Germinal center (tissue), 1 donor: ENCODE measurements around the gene SZT2.
"Not testable (repeated sequence)": the region's sequence is repeated elsewhere in the genome, so short reads cannot be mapped to it uniquely, and the experiment has no call there.

ENCODE experiments used
- DNase-seq: peaks from one replicate; pipeline ENCODE4 v3.0.0; 2012; ENCODE audit warnings: mixed read lengths, low spot score

Gene SZT2

DNA sequence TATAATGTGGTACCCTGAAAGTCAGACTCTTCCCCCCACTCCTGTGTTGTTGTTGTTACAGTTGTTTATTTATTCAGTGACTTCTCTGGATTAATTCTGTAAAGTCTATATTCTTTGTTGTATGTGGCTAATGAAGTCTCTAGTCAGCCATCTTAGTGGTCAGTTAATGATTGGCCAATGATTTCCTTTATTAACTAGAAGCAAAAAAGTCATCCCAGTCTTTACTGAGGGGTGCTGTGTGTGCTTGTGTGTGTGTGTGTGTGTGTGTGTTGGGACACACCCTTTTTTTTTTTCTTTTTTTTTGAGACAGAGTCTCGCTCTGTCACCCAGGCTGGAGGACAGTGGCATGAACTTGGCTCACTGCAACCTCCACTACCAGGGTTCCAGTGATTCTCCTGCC lies 101.4 kb downstream of the SZT2 start:
- DNase-seq = no peak

DNA sequence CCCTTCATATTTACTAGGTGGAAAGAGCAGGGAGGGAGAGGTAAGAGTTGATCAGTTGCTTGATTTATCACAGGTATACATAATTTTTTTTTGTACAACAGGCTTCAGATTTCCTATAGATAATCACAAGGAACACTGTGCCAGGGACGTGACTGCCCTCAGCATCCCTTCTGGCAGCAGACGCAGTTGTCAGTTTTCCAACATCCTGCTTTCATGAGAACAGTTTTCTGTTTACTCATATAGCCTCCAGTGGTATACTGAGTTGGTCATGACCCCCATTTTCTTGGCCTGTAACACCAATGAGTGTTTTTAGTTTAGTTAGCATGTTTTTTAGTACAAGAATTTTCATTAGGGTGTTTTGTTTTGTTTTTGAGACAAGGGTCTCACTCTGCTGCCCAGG lies 103.1 kb downstream of the SZT2 start:
- no peak for DNase-seq

DNA sequence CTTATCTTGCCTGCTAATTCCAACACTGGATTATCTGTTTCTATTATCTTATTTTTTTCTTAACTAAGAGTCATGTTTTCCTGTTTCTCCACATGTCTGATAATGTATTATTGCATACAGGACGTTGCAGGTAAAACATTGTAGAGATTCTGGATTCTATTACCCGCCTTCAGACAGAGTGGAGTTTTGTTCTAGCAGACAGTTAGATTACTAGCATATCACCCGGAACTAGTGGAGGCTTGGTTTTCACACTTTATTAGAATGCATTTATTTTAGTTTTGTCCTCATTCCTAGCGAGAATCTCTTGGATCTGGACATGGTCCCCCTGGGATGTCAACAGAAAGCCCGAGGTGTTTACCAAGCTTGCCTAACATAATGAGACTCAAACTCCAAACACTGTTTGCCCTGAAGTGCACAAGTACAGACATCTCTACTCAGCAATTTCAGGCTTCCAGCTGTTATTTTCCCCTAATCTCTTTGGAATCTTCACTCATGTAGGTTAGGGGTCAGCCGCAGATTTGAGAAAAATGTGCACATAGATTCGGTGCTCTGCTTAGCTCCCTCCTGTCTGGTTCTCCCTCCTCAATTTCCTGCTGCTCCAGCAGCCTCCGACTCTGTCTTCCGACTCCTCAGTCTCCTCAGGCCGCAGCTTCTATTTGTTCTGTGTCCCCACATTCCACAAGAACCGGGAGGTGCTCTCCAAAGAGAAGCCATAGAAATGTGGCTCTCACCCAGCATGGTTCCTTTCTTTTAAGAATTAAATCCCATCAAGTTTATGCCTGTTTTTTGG lies 104.2 kb downstream of the SZT2 start:
- no peak for DNase-seq

DNA sequence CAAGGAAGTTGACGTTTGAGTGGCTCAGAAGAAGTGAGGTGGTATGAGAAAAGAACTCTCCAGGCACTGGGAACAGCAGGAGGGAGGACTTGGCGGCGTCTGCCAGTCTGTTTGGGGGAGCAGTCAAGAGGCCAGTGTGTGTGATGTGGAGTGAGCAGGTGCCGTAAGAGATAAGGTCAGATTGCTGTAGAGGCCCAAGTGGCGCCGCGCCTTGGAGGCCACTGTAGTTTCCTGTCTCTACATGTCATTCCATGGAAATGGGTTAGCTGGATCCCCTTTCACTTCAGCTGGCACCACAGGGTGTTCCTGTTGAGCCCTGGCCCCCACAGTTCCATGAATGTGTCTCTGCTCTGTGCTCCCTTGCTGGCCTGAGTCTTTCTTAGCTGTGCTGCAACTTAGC lies 105.5 kb downstream of the SZT2 start:
- DNase-seq = no peak

DNA sequence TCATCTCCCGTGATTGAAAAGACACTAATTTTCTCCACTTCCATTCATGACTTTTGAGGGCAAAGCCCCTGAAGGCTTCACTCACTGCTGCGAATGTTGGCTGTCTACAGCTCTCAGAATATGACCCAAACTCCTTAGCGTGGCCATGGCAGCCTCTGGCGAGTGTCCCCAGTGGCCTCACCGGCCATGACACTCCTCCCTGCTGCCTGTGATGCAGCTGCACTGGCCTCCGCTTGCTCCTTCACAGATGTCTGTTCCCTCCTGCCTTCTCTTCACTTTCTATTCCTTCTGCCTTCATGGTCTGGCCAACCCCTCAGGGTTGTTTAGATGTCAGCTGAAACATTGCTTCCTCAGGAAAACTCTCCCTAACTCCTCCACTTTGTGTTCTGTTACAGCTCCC lies 110.2 kb downstream of the SZT2 start:
- DNase-seq = no peak

DNA sequence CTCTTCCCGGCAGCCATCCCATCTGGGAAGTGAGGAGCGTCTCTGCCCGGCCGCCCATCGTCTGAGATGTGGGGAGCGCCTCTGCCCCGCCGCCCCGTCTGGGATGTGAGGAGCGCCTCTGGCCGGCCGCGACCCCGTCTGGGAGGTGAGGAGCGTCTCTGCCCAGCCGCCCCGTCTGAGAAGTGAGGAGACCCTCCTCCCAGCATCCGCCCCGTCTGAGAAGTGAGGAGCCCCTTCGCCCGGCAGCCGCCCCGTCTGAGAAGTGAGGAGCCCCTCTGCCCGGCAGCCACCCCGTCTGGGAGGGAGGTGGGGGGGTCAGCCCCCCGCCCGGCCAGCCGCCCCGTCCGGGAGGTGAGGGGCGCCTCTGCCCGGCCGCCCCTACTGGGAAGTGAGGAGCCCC lies 112.1 kb downstream of the SZT2 start:
- not testable (repeated sequence) for DNase-seq

DNA sequence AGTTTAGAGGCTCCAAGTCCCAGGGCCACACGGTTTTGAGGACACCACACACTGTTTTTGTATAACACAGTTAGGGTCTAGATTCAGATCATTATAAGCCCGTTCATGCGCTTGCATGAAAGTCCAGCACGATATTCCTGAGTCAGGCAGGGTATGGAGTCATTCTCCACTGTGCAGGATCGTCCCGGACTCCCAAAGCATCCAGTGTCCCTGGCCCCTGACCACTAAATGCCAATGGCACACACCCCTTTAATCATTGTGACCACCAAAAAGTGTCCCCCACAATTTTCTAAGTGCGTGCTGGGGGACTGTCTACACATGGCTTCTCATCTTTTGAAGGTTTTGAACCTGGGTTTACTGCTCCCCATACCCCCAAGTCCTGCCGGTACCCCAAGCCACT lies 113.8 kb downstream of the SZT2 start:
- DNase-seq = no peak
